ENCODE results near the gene PARP15.

The PARP15 gene

GRCh38 chr3:122677216-122677615 is 99.8 kb downstream of the PARP15 start:
- CTCF ChIA-PET = no interaction called here
- no peak overlapping the region for H3K27ac ChIP-seq
- no peak for DNase-seq (ENCODE audit: low spot score)
- TF ChIP-seq CTCF (conservative IDR thresholded peaks at IDR 0.05; ENCODE audit: low read depth) = no peak
- POLR2A ChIA-PET (ENCODE audit: low non-redundant PET) = no interaction called here

GRCh38 chr3:122678506-122678905 is 101.1 kb downstream of the PARP15 start:
- DNase-seq (ENCODE audit: low spot score) = no peak
- no peak overlapping the region for H3K27ac ChIP-seq
- TF ChIP-seq CTCF (conservative IDR thresholded peaks at IDR 0.05; ENCODE audit: low read depth) = no peak
- POLR2A ChIA-PET (ENCODE audit: low non-redundant PET) = no interaction called here
- CTCF ChIA-PET = interaction anchor here (0.6 to 2.5 kb wide), 9 partner anchors 19 to 288 kb away, joined by 3 to 23 read pairs (median 3); no protein-coding TSS in a partner anchor

GRCh38 chr3:122679085-122679881 is 101.8 kb downstream of the PARP15 start:
- peak; percentile 77 for TF ChIP-seq CTCF (conservative IDR thresholded peaks at IDR 0.05; ENCODE audit: low read depth)
- DNase-seq (ENCODE audit: low spot score) = peak; percentile 61
- peak overlapping the region; percentile 84 for H3K27ac ChIP-seq
- ChIA-PET CTCF (interaction anchor here (0.5 to 2.5 kb wide), 15 partner anchors 10 to 289 kb away, joined by 3 to 23 read pairs (median 3); no protein-coding TSS in a partner anchor), POLR2A (ENCODE audit: low non-redundant PET) (interaction anchor here (0.9 kb wide), 1 partner anchor 115 kb away, joined by 3 read pairs; the partner anchor contains the start of genes DTX3L and PARP9)

GRCh38 chr3:122679882-122680474 is 102.5 kb downstream of the PARP15 start:
- DNase-seq (ENCODE audit: low spot score) = peak; percentile 8
- CTCF ChIA-PET = interaction anchor here (0.6 to 2.5 kb wide), 6 partner anchors 11 to 287 kb away, joined by 3 to 23 read pairs (median 4); no protein-coding TSS in a partner anchor
- no peak for TF ChIP-seq CTCF (conservative IDR thresholded peaks at IDR 0.05; ENCODE audit: low read depth)
- POLR2A ChIA-PET (ENCODE audit: low non-redundant PET) = interaction anchor here (0.9 kb wide), 1 partner anchor 116 kb away, joined by 3 read pairs; the partner anchor contains the start of genes DTX3L and PARP9
- peak overlapping the region; percentile 84 for H3K27ac ChIP-seq

GRCh38 chr3:122680475-122681283 is 103.2 kb downstream of the PARP15 start, which contains the start of gene PARP14:
PARP14 (plus strand) TSS chr3:122680839; CDS start chr3:122680884, 45 bp downstream.
- H3K27ac ChIP-seq = peak within 1 kb of the TSS; percentile 84
- ChIA-PET CTCF (interaction anchor here (0.7 to 1.1 kb wide), 3 partner anchors 118 to 221 kb away, joined by 3 to 4 read pairs (median 3); no protein-coding TSS in a partner anchor), POLR2A (ENCODE audit: low non-redundant PET) (no interaction called here)
- peak; percentile 66 for DNase-seq (ENCODE audit: low spot score)
- TF ChIP-seq CTCF (conservative IDR thresholded peaks at IDR 0.05; ENCODE audit: low read depth) = no peak
